T-helper 1 cell treated with Interleukin-12 subunit alpha and Interleukin-12 subunit beta and Interleukin-4 antibody, amounts not matched to agents 30 μg/mL and 1 μg/mL, for 36 hours (primary cell): Measurements from ENCODE around the gene VAV2.

ENCODE experiments used
- H3K27ac Mint-ChIP-seq: one replicate; pipeline ENCODE4 v1.8.0; 2021; ENCODE audit warnings: mild to moderate bottlenecking, mixed read lengths
- H3K27me3 Mint-ChIP-seq: one replicate; pipeline ENCODE4 v1.8.0; 2021; ENCODE audit warnings: low read depth, mixed read lengths
- H3K36me3 Mint-ChIP-seq: one replicate; pipeline ENCODE4 v1.8.0; 2021; ENCODE audit warnings: low read depth, mixed read lengths
- H3K4me1 Mint-ChIP-seq: one replicate; pipeline ENCODE4 v1.8.0; 2021; ENCODE audit warnings: low read depth, mixed read lengths
- H3K4me3 Mint-ChIP-seq: one replicate; pipeline ENCODE4 v1.8.0; 2021; ENCODE audit warnings: mild to moderate bottlenecking, moderate library complexity, mixed read lengths
- H3K9me3 Mint-ChIP-seq: one replicate; pipeline ENCODE4 v1.8.0; 2021; ENCODE audit warnings: mixed read lengths

Gene VAV2

DNA sequence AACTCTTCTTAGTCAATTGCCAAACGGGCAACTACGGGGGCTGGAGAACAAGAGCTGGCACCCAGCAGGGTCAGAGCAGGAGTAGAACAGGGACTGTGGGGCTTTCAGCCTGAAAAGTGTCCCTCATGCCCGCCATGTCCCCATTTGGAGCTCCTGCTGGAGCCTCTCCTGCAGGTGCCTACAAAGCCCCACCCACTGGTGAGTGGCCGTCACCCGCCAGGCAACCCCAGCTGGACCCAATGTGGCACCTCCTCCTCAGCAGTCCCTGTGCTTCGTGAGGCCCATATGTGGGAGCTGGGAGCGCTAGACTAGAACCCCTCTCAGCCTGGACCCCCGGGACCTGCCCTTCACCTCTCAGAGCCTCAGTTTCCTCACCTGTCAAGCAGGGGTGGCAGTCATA lies 40.9 kb downstream of the VAV2 start:
- Mint-ChIP-seq H3K4me1 (peaks cover 6% of the 10 kb centered on the region), H3K9me3 (no peaks in the 10 kb centered on the region), H3K27ac (no peak overlapping the region), H3K4me3 (no peak overlapping the region), H3K27me3 (no peaks in the 10 kb centered on the region), H3K36me3 (no peaks in the 10 kb centered on the region)

DNA sequence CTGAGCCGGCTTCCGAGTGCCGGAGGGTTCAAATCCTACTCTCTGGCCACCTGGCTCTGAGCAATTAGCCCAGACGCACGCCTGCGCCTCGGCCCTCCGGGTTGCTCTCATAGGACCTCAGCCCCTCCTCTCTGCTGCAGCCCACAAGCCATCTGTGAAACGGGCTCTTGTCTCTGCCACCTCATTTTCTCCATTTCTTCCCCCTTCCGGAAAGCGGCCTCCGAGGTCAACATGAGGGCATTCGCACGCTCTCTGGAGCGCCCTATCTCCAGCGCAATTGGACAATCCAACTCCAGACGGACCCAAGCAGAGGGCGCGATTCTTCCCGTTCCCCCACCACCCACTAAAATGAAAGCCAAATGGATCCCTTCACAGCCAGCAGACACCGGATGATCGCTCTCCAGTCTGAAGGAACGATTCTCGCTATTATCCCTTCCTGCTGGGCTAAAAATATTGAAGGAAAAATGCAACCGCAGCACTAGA lies 41.5 kb downstream of the VAV2 start:
- no peak overlapping the region for H3K4me3 Mint-ChIP-seq
- peaks cover 5% of the 10 kb centered on the region for H3K4me1 Mint-ChIP-seq
- no peaks in the 10 kb centered on the region for H3K27me3 Mint-ChIP-seq
- H3K9me3 Mint-ChIP-seq = no peaks in the 10 kb centered on the region
- H3K36me3 Mint-ChIP-seq = no peaks in the 10 kb centered on the region
- no peak overlapping the region for H3K27ac Mint-ChIP-seq

DNA sequence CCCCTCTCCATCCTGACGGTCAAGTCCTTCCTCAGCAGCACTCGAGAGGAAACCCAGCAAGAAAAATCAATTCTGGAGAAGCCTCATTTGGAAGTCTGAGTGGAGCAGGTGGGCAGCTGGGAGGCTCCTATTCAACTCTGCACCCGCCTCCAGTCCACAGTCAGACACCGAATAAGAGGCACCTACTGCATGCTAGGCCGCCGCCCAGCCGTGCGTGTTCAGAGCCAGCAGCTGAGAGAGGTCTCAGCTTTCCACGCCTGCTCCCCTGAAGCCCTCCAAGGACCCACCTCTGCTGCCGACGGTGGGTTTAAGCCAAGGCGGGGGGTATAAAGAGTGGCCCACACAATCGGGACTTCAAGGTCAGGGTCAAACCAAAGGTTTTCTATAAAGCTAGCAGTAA lies 41.9 kb downstream of the VAV2 start:
- no peaks in the 10 kb centered on the region for H3K27me3 Mint-ChIP-seq
- no peaks in the 10 kb centered on the region for H3K9me3 Mint-ChIP-seq
- no peak overlapping the region for H3K4me3 Mint-ChIP-seq
- peaks cover 5% of the 10 kb centered on the region for H3K4me1 Mint-ChIP-seq
- H3K27ac Mint-ChIP-seq = no peak overlapping the region
- no peaks in the 10 kb centered on the region for H3K36me3 Mint-ChIP-seq

DNA sequence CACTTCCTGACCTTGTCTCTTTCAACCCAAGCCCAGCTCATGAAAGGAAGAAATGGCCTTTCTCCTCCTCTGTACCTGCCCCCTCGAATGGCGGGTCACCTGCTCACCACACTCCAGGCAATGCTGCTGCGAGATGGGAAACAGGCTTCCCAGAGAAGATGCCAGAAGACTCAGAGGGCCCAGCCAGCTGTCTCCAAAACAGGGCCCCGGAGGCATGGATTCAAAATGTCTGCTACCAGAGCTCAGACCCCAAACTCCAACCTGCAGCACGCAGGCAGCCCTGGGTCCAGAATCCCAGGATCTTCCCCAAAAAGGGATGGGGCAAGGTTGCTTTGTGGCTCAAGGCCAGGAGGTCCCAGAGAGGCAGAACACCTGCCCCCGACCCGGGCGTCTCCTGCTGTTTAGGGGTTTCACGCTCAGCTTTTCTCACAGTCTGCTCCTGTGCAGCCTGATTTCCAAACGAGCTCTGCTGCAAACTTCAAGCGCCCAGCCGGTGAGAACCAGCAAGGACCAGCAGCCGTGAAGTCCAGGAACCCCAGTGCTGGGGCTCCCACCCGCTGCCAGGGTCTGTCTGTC lies 42.5 kb downstream of the VAV2 start:
- Mint-ChIP-seq H3K9me3 (no peaks in the 10 kb centered on the region), H3K36me3 (no peaks in the 10 kb centered on the region), H3K4me1 (peaks cover 1% of the 10 kb centered on the region), H3K27me3 (no peaks in the 10 kb centered on the region), H3K27ac (no peak overlapping the region), H3K4me3 (no peak overlapping the region)

DNA sequence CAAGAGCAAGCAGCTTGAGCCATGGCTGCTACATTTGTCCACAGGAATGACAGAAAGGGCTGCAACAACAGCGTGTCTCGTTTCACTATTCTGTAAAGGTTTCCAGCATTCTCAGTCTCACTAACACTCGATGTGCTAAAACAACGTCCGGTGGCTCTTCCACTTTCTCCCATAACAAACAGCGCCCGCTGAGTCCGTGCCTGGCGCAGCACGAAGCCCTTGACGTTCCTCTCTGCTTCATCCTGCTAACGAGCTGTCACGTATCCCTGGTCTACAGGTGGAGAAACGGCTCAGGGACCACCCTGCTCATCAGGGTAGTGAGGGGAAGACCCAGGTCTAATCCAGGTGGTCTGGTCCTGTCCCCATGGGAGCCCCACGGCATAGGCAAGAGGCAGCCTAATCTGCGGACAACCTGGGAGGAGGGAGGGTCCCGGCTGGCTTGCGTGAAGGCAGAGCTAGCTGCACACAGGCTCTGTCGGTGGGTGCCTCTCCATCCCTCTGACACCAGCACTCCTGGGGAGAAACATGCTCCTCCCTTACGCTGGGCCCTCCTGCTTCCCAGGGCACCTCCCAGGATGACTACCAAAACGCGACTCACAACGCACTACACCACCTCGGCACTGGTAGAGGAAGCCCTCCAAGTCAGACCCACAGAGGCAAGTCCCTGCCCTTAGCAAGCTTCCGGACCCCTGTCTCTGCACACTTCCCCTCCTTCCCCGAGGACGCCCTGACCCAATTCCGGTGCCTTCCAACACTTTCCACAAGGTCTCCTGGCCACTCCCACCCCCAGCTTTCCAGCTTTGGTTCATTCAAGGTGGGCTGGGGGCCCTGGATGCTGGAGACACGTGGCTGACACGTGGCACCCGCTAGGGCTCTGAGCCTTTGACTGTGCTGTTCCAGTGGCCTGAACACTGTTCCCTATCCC lies 43.3 kb downstream of the VAV2 start:
- H3K9me3 Mint-ChIP-seq = no peaks in the 10 kb centered on the region
- H3K4me3 Mint-ChIP-seq = no peak overlapping the region
- H3K27me3 Mint-ChIP-seq = no peaks in the 10 kb centered on the region

DNA sequence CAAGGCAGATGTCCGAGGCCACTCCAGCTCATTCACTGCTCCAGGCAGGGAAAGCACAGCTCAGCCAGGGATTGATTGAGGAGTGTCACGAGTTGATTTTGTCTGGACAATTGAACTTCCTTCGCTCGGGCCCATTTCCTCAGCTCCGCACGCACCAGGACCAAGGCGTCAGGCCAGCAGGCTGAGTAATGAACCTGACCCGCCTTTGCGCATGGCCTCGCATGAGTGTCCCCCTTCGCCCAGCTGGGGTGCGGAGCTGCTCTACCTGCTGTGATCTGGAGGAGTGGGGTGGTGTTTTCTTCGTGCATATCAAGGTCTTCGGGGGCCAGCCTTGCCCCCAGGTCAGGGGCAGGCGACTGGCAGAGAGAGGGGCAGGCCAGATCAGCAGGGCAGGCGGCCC lies 44.0 kb downstream of the VAV2 start:
- H3K36me3 Mint-ChIP-seq = no peaks in the 10 kb centered on the region
- no peaks in the 10 kb centered on the region for H3K27me3 Mint-ChIP-seq
- H3K27ac Mint-ChIP-seq = no peak overlapping the region
- no peaks in the 10 kb centered on the region for H3K9me3 Mint-ChIP-seq
- no peak overlapping the region for H3K4me3 Mint-ChIP-seq
- no peaks in the 10 kb centered on the region for H3K4me1 Mint-ChIP-seq

More for the DNA sequence above, 43.3 kb downstream of the VAV2 start:
- no peaks in the 10 kb centered on the region for H3K4me1 Mint-ChIP-seq
- no peaks in the 10 kb centered on the region for H3K36me3 Mint-ChIP-seq
- H3K27ac Mint-ChIP-seq = no peak overlapping the region

DNA sequence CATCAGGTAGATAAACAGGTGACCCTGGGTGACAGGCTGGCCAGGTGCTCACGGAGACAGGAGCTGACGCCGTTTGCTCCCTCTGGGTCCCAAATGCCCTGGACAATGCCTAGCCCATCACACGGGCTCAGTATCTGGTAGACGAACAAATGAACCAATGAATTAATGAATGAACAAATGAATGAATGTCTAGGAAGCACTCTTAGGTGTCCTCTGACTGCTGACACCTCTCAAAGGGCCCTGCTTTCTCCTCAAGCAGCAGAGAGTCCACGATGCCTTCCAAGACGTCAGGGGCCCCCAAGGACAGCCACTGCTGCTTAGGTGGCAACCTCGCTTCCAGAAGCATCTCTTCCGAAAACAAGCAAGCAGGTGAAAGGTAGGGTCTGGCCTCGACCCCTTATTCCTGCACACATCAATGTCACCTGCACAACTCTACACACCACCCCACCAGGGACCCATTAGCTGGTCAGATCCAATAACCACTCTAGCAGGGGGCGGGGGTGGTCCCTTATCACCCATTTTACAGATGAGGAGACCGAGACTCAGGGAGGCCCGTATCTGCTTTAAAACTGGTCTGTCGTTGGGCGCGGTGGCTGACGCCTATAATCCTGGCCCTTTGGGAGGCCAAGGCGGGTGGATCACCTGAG lies 45.2 kb downstream of the VAV2 start:
- Mint-ChIP-seq H3K4me1 (no peaks in the 10 kb centered on the region), H3K27ac (no peak overlapping the region), H3K4me3 (no peak overlapping the region), H3K9me3 (no peaks in the 10 kb centered on the region), H3K36me3 (no peaks in the 10 kb centered on the region), H3K27me3 (no peaks in the 10 kb centered on the region)

DNA sequence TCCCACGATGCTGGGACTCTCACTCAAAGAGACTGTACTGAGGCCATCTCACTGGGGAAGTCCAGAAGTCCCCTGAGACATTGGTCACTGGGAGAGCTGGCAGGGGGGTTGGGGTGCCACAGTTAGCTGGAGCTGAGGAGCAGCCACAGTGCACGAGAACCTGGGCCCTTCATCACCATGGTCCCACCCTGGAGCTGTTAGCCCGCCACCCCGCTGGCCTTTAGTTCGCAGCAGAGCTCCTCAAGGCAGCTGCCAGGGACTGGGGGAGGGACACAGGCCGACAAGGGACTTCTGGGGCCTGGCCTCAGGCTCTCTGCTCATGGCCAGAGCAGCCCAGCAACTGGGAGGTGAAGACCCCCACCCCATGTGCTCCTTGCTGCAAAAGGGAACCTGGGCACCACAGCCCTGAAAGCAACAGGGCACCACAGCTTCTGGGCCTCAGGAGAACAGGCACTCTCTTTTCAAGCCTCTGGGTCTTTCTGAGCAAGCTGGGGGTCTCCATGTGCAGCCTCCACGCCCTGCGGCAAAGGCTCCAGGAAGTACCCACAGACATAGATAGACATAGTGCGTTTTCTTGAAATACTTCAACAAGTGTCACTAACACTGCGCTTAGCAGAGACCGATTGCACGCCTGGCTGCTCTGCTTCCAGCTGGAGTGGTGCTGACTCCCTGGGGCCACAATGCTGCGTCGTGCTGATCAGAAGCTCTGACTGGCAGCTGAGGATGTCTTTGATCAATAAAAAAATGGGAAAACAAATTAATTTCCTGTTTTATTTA lies 46.0 kb downstream of the VAV2 start:
- H3K4me3 Mint-ChIP-seq = no peak overlapping the region
- H3K36me3 Mint-ChIP-seq = no peaks in the 10 kb centered on the region
- H3K9me3 Mint-ChIP-seq = no peaks in the 10 kb centered on the region
- H3K4me1 Mint-ChIP-seq = no peaks in the 10 kb centered on the region
- no peaks in the 10 kb centered on the region for H3K27me3 Mint-ChIP-seq
- no peak overlapping the region for H3K27ac Mint-ChIP-seq

DNA sequence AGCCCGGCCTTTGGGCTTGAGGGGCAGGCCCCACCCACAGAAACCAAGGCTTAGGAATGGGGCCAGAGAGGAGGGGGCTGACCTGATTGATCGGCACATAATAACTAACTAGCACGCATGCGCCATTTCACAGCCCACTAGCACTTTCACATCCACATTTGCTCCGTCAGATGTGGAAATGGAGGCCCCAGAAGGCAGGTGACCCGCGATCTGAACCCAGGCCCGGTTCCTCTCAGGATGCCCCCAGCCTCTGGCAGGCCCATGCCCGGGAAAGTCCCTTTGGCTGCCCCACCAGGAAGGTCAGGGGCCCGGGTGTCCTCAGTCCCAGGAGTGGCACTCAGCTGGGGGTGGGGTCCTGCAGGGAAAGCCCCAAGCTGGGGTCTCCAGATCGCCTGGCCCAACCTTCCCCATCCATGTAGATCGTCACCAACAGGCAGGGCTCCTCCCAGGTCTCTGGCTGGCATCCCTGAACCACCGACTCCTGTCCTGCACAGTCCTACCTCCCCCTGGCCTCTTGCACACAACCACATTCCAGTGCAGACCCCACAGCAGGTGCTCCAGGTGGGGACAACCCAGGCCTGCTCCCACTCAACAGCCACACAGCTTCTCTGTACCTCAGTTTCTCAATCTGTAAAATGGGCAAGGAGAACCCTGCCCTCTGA lies 46.7 kb downstream of the VAV2 start:
- H3K4me3 Mint-ChIP-seq = no peak overlapping the region
- no peaks in the 10 kb centered on the region for H3K4me1 Mint-ChIP-seq
- no peak overlapping the region for H3K27ac Mint-ChIP-seq
- H3K27me3 Mint-ChIP-seq = no peaks in the 10 kb centered on the region
- no peaks in the 10 kb centered on the region for H3K9me3 Mint-ChIP-seq
- H3K36me3 Mint-ChIP-seq = no peaks in the 10 kb centered on the region

DNA sequence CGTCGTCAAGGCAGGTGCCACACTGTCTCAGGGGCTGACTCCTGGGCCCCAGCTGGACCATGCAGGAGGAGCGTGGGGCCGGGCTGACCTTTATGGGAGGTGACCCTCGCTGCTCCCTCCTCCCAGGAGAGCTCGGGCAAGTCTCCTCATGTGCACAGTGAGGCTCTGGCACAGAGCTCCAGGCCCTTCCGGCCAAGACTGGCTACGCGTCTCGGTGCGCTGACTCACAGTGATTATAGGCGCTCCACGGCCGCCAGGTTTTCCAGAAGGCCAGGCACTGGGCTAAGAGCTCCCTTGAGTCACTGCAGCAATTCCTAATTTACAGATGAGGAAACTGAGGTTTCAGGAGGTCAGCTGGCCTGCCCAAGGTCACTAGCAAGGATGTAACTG lies 47.4 kb downstream of the VAV2 start:
- Mint-ChIP-seq H3K4me3 (no peak overlapping the region), H3K27me3 (no peaks in the 10 kb centered on the region), H3K9me3 (no peaks in the 10 kb centered on the region), H3K4me1 (no peaks in the 10 kb centered on the region), H3K27ac (no peak overlapping the region), H3K36me3 (no peaks in the 10 kb centered on the region)

DNA sequence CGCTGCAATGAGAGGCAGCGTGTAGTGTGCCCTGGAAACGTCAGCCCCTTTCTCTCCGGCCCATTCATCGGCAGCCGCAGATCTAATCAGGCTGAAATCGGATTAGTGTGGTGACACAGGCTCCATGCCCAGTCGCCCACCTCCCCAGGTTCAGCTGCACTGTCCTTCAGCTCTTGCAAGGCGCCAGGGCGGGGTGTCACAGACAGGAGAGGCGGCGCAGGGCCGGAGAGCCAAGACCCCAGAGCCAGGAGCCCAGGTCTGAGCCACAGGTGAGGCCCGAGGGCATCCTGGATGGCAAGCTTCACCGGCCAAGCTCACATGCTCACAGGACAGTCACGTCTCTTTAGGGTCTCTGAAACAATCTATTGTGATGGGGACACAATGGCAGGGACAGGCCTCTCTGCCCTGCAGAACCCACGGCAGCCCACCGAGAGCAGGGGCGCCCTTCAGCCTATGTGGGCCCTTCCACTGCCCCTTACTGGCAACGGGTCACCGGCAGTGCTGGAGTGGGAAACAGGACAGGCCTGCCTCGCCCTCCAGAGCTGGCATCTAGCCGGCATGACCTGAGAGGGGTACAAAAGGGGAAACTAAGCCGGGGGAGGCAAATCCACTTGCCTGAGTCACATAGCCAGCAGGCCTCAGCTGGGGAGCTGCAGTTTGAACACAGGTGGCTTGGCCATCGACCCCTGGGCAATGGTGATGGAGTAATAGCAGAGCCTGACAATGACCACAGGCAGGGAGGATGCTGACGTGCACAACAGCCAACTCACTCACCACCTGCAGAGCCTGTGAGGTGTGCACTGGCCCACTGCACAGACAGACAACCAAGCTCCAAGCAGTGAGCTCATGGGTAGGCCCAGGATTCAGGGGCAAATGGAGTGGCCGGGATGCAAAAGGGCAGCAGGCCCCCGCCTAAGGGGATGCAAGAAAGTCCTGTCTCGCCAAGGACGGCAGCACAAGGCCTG lies 48.1 kb downstream of the VAV2 start:
- Mint-ChIP-seq H3K9me3 (no peaks in the 10 kb centered on the region), H3K27ac (no peak overlapping the region), H3K4me3 (no peak overlapping the region), H3K27me3 (no peaks in the 10 kb centered on the region), H3K36me3 (no peaks in the 10 kb centered on the region), H3K4me1 (no peaks in the 10 kb centered on the region)

DNA sequence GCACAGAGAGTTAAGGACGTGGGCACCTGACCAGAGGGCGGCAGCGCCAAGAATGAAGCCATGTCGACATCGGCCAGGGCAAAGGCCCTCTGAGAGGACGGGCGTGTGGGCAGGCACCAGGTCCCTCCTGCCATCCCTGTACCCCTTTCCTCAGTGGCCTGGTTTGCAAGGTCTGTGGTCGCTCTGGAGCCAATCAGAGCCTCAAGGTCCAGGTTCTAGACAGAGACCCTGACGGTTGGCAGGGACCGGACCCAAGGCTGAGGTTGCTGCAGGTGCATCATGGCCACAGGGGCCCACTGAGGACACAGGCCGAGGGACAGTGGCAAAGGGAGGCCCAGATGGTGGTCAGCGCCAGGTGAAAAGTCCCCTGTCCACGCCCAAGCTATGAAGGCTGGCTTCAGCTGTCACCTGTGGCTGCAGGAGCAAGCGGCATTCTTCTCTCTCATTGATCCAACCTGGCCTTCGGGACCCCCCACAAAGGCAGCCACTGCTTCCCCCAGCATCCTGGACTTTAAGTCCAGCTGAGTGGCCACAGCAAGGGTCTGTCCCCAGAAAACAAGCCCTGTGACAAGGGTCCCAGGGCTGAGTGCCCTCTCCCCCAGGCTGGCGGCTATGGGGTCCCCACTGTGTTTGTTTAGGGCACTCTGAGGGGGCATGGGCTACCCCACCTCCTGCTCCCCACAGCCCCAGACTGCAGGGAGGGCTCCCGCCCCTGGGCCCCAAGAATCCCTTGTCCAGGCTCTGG lies 48.9 kb downstream of the VAV2 start:
- Mint-ChIP-seq H3K27ac (no peak overlapping the region), H3K27me3 (no peaks in the 10 kb centered on the region), H3K36me3 (no peaks in the 10 kb centered on the region), H3K4me1 (no peaks in the 10 kb centered on the region), H3K4me3 (no peak overlapping the region), H3K9me3 (no peaks in the 10 kb centered on the region)
